ENCODE measurements around the gene ARHGAP4. TPM values are rescaled to one million over a fixed set of nuclear protein-coding genes. Genes with fewer than 3 reads are reported as not detected.

Gene ARHGAP4
- total RNA-seq, 1 donor from 2014 or later, result 16.4 TPM

GRCh38 chrX:153966841-153967535, 40.9 kb upstream of the ARHGAP4 start:
- Mint-ChIP-seq H3K4me3 (ENCODE audit: low read depth) (no peak overlapping the region), H3K4me1 (ENCODE audit: low read depth) (peaks cover 22% of the 10 kb centered on the region), H3K36me3 (ENCODE audit: insufficient read depth) (peaks cover 2% of the 10 kb centered on the region), H3K27ac (no peak overlapping the region), H3K9me3 (ENCODE audit: low read depth) (no peaks in the 10 kb centered on the region), H3K27me3 (no peaks in the 10 kb centered on the region)
- TF ChIP-seq CTCF (IDR thresholded peaks at IDR 0.05; ENCODE audit: unreplicated experiment), result no peak
- DNase-seq (ENCODE audit: low spot score, unreplicated experiment), result no peak

- Mint-ChIP-seq H3K27me3 (no peaks in the 10 kb centered on the region), H3K4me1 (ENCODE audit: low read depth) (peaks cover 22% of the 10 kb centered on the region), H3K27ac (no peak overlapping the region), H3K36me3 (ENCODE audit: insufficient read depth) (peaks cover 2% of the 10 kb centered on the region), H3K9me3 (ENCODE audit: low read depth) (no peaks in the 10 kb centered on the region), H3K4me3 (ENCODE audit: low read depth) (no peak overlapping the region)
- TF ChIP-seq CTCF (IDR thresholded peaks at IDR 0.05; ENCODE audit: unreplicated experiment), result no peak
- DNase-seq (ENCODE audit: low spot score, unreplicated experiment), result no peak
Observed at GRCh38 chrX:153966283-153966688, 40.2 kb upstream of the ARHGAP4 start.

- H3K27ac Mint-ChIP-seq, result no peak overlapping the region
- TF ChIP-seq CTCF (IDR thresholded peaks at IDR 0.05; ENCODE audit: unreplicated experiment), result no peak
- no peaks in the 10 kb centered on the region for H3K27me3 Mint-ChIP-seq
- DNase-seq (ENCODE audit: low spot score, unreplicated experiment), result no peak
- H3K9me3 Mint-ChIP-seq (ENCODE audit: low read depth), result no peaks in the 10 kb centered on the region
- peaks cover 22% of the 10 kb centered on the region for H3K4me1 Mint-ChIP-seq (ENCODE audit: low read depth)
- H3K4me3 Mint-ChIP-seq (ENCODE audit: low read depth), result no peak overlapping the region
- peaks cover 5% of the 10 kb centered on the region for H3K36me3 Mint-ChIP-seq (ENCODE audit: insufficient read depth)
Observed at GRCh38 chrX:153965406-153965805, 39.3 kb upstream of the ARHGAP4 start.

- Mint-ChIP-seq H3K4me1 (ENCODE audit: low read depth) (peaks cover 17% of the 10 kb centered on the region), H3K9me3 (ENCODE audit: low read depth) (no peaks in the 10 kb centered on the region), H3K27me3 (no peaks in the 10 kb centered on the region), H3K36me3 (ENCODE audit: insufficient read depth) (peaks cover 8% of the 10 kb centered on the region), H3K4me3 (ENCODE audit: low read depth) (no peak overlapping the region), H3K27ac (no peak overlapping the region)
- DNase-seq (ENCODE audit: low spot score, unreplicated experiment), result no peak
- TF ChIP-seq CTCF (IDR thresholded peaks at IDR 0.05; ENCODE audit: unreplicated experiment), result no peak
Observed at GRCh38 chrX:153964105-153964504, 38.0 kb upstream of the ARHGAP4 start.

- H3K36me3 Mint-ChIP-seq (ENCODE audit: insufficient read depth), result peaks cover 8% of the 10 kb centered on the region
Observed at GRCh38 chrX:153963546-153963945, 37.5 kb upstream of the ARHGAP4 start.

More at GRCh38 chrX:153963546-153963945, 37.5 kb upstream of the ARHGAP4 start:
- no peak for DNase-seq (ENCODE audit: low spot score, unreplicated experiment)
- H3K9me3 Mint-ChIP-seq (ENCODE audit: low read depth), result no peaks in the 10 kb centered on the region
- no peak overlapping the region for H3K27ac Mint-ChIP-seq
- peaks cover 14% of the 10 kb centered on the region for H3K4me1 Mint-ChIP-seq (ENCODE audit: low read depth)
- TF ChIP-seq CTCF (IDR thresholded peaks at IDR 0.05; ENCODE audit: unreplicated experiment), result no peak
- H3K4me3 Mint-ChIP-seq (ENCODE audit: low read depth), result no peak overlapping the region
- H3K27me3 Mint-ChIP-seq, result no peaks in the 10 kb centered on the region

All from progenitor cell of endocrine pancreas (in vitro differentiated cells).